Body of pancreas (tissue), 4 donors: ENCODE measurements around the gene RBM19. TPM values are rescaled to one million over a fixed set of nuclear protein-coding genes. Genes with fewer than 3 reads are reported as not detected.

ENCODE experiments used
- ATAC-seq: fragments of 150-250 bp; one replicate; pipeline ENCODE4 v1.9.1; 2016
- DNase-seq, 4 donors: peaks; one replicate each; pipeline ENCODE4 v3.0.0-alpha.2; 2019
- H3K27ac ChIP-seq, 4 donors: fragments of 200-600 bp; sonication (generic); 1 replicate in 3 of 4; 2 replicates in 1 of 4; pipeline versions ENCODE4 v1.5.1 to v1.6.1; 2016 to 2019; ENCODE audit warnings: mild to moderate bottlenecking in 1 of 4, mixed read lengths in 1 of 4, moderate library complexity in 1 of 4
- H3K27me3 ChIP-seq, 2 donors: fragments of 200-600 bp; sonication (generic); one replicate each; pipeline ENCODE4 v1.6.0; 2016; ENCODE audit warnings: mild to moderate bottlenecking in 1 of 2
- H3K36me3 ChIP-seq, 2 donors: fragments of 200-600 bp; sonication (generic); replicated peaks in 1 of 2; 2 replicates each; pipeline ENCODE4 v1.5.1; 2016; ENCODE audit warnings: low read depth in 2 of 2; ENCODE audit not compliant: insufficient read depth in 1 of 2
- H3K4me1 ChIP-seq: fragments of 200-600 bp; sonication (generic); one replicate; pipeline ENCODE4 v1.6.0; 2016
- H3K4me3 ChIP-seq, 2 donors: fragments of 200-600 bp; sonication (generic); 1 replicate in 1 of 2; 2 replicates in 1 of 2; pipeline ENCODE4 v1.5.1; 2016 to 2019
- H3K9me3 ChIP-seq, 3 donors: fragments of 200-600 bp; sonication (generic); 1 replicate in 2 of 3; 2 replicates in 1 of 3; pipeline ENCODE4 v1.5.1; 2016
- CTCF ChIP-seq, 7 experiments: fragments of 450-650 bp in 4 of 7; fragments of 200-600 bp in 3 of 7; sonication (generic) in 3 of 7; IDR thresholded peaks; one replicate each; pipeline ENCODE4 v1.5.1; 2016 to 2019; ENCODE audit warnings: antibody characterized with exemption in 7 of 7
- POLR2A ChIP-seq, 3 donors: fragments of 450-650 bp; IDR thresholded peaks; one replicate each; pipeline ENCODE4 v1.6.1; 2016; ENCODE audit warnings: antibody characterized with exemption in 3 of 3, mild to moderate bottlenecking in 2 of 3
- WGBS, 2 donors: methylation state at CpG; one replicate each; pipeline ENCODE4 v1.1.5; 2017; 5-methylcytosine and 5-hydroxymethylcytosine counted together
- intact Hi-C: fragments of 100-400 bp; cut with DNase I; formaldehyde crosslinking; loops from one replicate; pipeline ENCODE4 v1.15.1; 2023
- total RNA-seq, 2 donors: library from RNA; depleted of rRNA; stranded (reverse); fragments of >200 nt; gene quantifications; one replicate each; pipeline ENCODE4 v1.1.0, GENCODE V29; 2016

Gene RBM19
- total RNA-seq, 2 donors from 2014 or later = 18.4 to 36.3 TPM

DNA sequence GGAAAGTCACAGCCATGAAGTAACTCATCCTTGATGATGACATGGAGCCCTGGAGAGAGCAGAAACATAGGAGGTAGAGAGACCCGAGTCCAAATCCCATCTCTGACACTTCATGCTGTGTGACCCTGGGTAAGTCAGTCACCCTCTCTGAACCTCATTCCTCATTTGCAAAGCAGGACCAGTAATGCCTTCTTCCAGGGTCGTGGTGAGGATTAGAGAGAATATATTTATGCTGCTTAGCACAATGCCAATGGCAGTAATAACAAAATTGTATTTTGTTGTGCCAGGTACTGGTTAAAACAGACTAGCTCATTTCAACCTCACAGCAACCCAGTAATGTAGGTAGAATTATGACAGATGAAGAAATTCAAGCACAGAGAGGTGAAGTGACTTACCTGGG lies 13.9 kb upstream of the RBM19 start:
- intact Hi-C loops = loop anchor here (10.0 kb wide), 1 partner anchor 525 kb away; no protein-coding TSS in a partner anchor
- TF ChIP-seq POLR2A (IDR thresholded peaks at IDR 0.05) (no peak), CTCF (IDR thresholded peaks at IDR 0.05) (no peak)
- H3K4me3 ChIP-seq = no peak overlapping the region
- ATAC-seq (no peak), DNase-seq (no peak)
- H3K4me1 ChIP-seq = no peaks in the 10 kb centered on the region
- H3K27ac ChIP-seq = no peak overlapping the region
- 9 to 34% methylated on average over 2 of the region's 2 CpGs for WGBS, 2 donors
- H3K9me3 ChIP-seq = no peaks in the 10 kb centered on the region
- H3K27me3 ChIP-seq = peaks cover 0 to 16% of the 10 kb centered on the region in 2 donors
- H3K36me3 ChIP-seq = no peaks in the 10 kb centered on the region

- no peaks in the 10 kb centered on the region for H3K4me1 ChIP-seq
- DNase-seq (no peak), ATAC-seq (no peak)
- WGBS, 2 donors = 19 to 22% methylated on average over 1 of the region's 1 CpG
- H3K27me3 ChIP-seq = peaks cover 0 to 16% of the 10 kb centered on the region in 2 donors
- H3K36me3 ChIP-seq = no peaks in the 10 kb centered on the region
- no peak overlapping the region for H3K27ac ChIP-seq
- no peak overlapping the region for H3K4me3 ChIP-seq
- no peaks in the 10 kb centered on the region for H3K9me3 ChIP-seq
- TF ChIP-seq POLR2A (IDR thresholded peaks at IDR 0.05) = no peak
- TF ChIP-seq CTCF (IDR thresholded peaks at IDR 0.05) = no peak
- intact Hi-C loops = loop anchor here (10.0 kb wide), 1 partner anchor 1947 kb away; no protein-coding TSS in a partner anchor
Observed at GRCh38 chr12:113978080-113978479, 12.0 kb upstream of the RBM19 start.

DNA sequence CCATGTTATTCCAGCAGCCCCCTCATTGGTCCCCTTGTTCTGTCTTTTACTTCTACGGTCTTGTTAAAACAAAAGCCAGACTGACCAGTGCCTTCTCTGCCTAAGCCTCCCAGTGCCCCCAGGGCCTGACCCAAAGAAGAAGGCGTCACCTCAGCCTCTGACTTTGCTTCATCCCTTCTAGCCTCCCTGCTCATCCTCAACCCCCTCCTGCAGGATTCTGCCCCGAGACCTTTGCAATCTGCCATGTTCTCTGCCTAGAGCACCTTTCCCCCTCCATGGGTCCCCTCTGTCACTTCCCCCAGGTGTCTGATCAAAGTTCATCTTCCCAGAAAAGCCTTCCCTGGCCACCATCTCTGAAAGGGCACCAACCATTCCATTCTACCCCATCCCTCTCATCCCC lies 7.9 kb upstream of the RBM19 start:
- TF ChIP-seq CTCF (IDR thresholded peaks at IDR 0.05) = no peak
- TF ChIP-seq POLR2A (IDR thresholded peaks at IDR 0.05) = no peak
- WGBS, 2 donors = 47 to 59% methylated on average over 3 of the region's 3 CpGs

GRCh38 chr12:113973109-113973904 lies 7.2 kb upstream of the RBM19 start:
- ATAC-seq (no peak), DNase-seq (no peak)
- Histone ChIP-seq H3K4me1 (no peaks in the 10 kb centered on the region), H3K36me3 (no peaks in the 10 kb centered on the region), H3K27ac (no peak overlapping the region), H3K27me3 (no peaks in the 10 kb centered on the region), H3K4me3 (no peak overlapping the region), H3K9me3 (no peaks in the 10 kb centered on the region)
- intact Hi-C loops = loop anchor here (10.0 kb wide), 1 partner anchor 1951 kb away; no protein-coding TSS in a partner anchor
- TF ChIP-seq POLR2A (IDR thresholded peaks at IDR 0.05) (no peak), CTCF (IDR thresholded peaks at IDR 0.05) (no peak)
- WGBS, 2 donors = 45 to 61% methylated on average over 10 of the region's 10 CpGs

More for the DNA sequence above, 7.9 kb upstream of the RBM19 start:
- Histone ChIP-seq H3K36me3 (no peaks in the 10 kb centered on the region), H3K4me1 (no peaks in the 10 kb centered on the region), H3K9me3 (no peaks in the 10 kb centered on the region), H3K27me3 (no peaks in the 10 kb centered on the region), H3K4me3 (no peak overlapping the region), H3K27ac (no peak overlapping the region)
- ATAC-seq (no peak), DNase-seq (no peak)
- intact Hi-C loops = loop anchor here (10.0 kb wide), 1 partner anchor 1951 kb away; no protein-coding TSS in a partner anchor
